Skeletal muscle satellite cell (primary cell): ENCODE measurements around the gene TFCP2L1.

Experiments used
- H3K27me3 ChIP-seq: 2 replicates; pipeline ENCODE4 v1.7.0; 2013; ENCODE audit warnings: low read length; ENCODE audit not compliant: control insufficient read depth, insufficient read depth
- H3K36me3 ChIP-seq: 2 replicates; pipeline ENCODE4 v1.7.0; 2013; ENCODE audit warnings: mild to moderate bottlenecking, control low read depth, low read length; ENCODE audit not compliant: insufficient read depth
- H3K4me1 ChIP-seq: 2 replicates; pipeline ENCODE4 v1.7.0; 2013; ENCODE audit warnings: low read length; ENCODE audit not compliant: control insufficient read depth, insufficient read depth
- H3K4me2 ChIP-seq: 2 replicates; pipeline ENCODE4 v1.7.0; 2013; ENCODE audit warnings: mild to moderate bottlenecking, low read length
- H3K4me3 ChIP-seq: 2 replicates; pipeline ENCODE4 v1.7.0; 2013; ENCODE audit warnings: low read length
- H3K9ac ChIP-seq: 2 replicates; pipeline ENCODE4 v1.7.0; 2013; ENCODE audit warnings: mild to moderate bottlenecking, low read depth, low read length, moderate library complexity
- H3K9me3 ChIP-seq: replicated peaks from 2 replicates; pipeline ENCODE4 v1.7.0; 2013; ENCODE audit warnings: mild to moderate bottlenecking, control low read depth, low read length

Gene TFCP2L1

GRCh38 chr2:121173806-121174205 lies 111.2 kb downstream of the TFCP2L1 start:
- Histone ChIP-seq H3K4me2 (no peak overlapping the region), H3K4me1 (no peaks in the 10 kb centered on the region), H3K9me3 (no peaks in the 10 kb centered on the region), H3K36me3 (no peaks in the 10 kb centered on the region), H3K9ac (no peak overlapping the region), H3K27me3 (peaks cover 24% of the 10 kb centered on the region), H3K4me3 (no peak overlapping the region)

GRCh38 chr2:121173112-121173511 lies 111.9 kb downstream of the TFCP2L1 start:
- H3K4me1 ChIP-seq, result no peaks in the 10 kb centered on the region
- no peaks in the 10 kb centered on the region for H3K9me3 ChIP-seq
- no peaks in the 10 kb centered on the region for H3K36me3 ChIP-seq
- H3K9ac ChIP-seq, result no peak overlapping the region
- H3K4me3 ChIP-seq, result no peak overlapping the region
- H3K27me3 ChIP-seq, result peaks cover 30% of the 10 kb centered on the region
- H3K4me2 ChIP-seq, result no peak overlapping the region

- no peak overlapping the region for H3K4me3 ChIP-seq
- H3K9me3 ChIP-seq, result no peaks in the 10 kb centered on the region
- H3K27me3 ChIP-seq, result peaks cover 31% of the 10 kb centered on the region
- H3K4me2 ChIP-seq, result no peak overlapping the region
- H3K9ac ChIP-seq, result no peak overlapping the region
- H3K4me1 ChIP-seq, result no peaks in the 10 kb centered on the region
- no peaks in the 10 kb centered on the region for H3K36me3 ChIP-seq
Measured at GRCh38 chr2:121172456-121172855, 112.5 kb downstream of the TFCP2L1 start.

- H3K27me3 ChIP-seq, result peaks cover 27% of the 10 kb centered on the region
- no peaks in the 10 kb centered on the region for H3K9me3 ChIP-seq
- no peak overlapping the region for H3K4me2 ChIP-seq
- H3K36me3 ChIP-seq, result no peaks in the 10 kb centered on the region
- no peak overlapping the region for H3K9ac ChIP-seq
- H3K4me3 ChIP-seq, result no peak overlapping the region
- no peaks in the 10 kb centered on the region for H3K4me1 ChIP-seq
Measured at GRCh38 chr2:121171625-121172119, 113.3 kb downstream of the TFCP2L1 start.

- Histone ChIP-seq H3K27me3 (peaks cover 29% of the 10 kb centered on the region), H3K36me3 (no peaks in the 10 kb centered on the region), H3K9me3 (no peaks in the 10 kb centered on the region), H3K4me1 (no peaks in the 10 kb centered on the region), H3K4me2 (no peak overlapping the region), H3K4me3 (no peak overlapping the region), H3K9ac (no peak overlapping the region)
Measured at GRCh38 chr2:121170577-121170976, 114.4 kb downstream of the TFCP2L1 start.

- H3K9ac ChIP-seq, result no peak overlapping the region
- peaks cover 4% of the 10 kb centered on the region for H3K9me3 ChIP-seq
- no peak overlapping the region for H3K4me3 ChIP-seq
- H3K27me3 ChIP-seq, result peaks cover 14% of the 10 kb centered on the region
- no peaks in the 10 kb centered on the region for H3K36me3 ChIP-seq
- H3K4me1 ChIP-seq, result no peaks in the 10 kb centered on the region
- H3K4me2 ChIP-seq, result no peak overlapping the region
Measured at GRCh38 chr2:121167411-121167810, 117.6 kb downstream of the TFCP2L1 start.
